Testis (tissue), 3 donors: Measurements from ENCODE around the gene FOXL2. TPM values are rescaled to one million over a fixed set of nuclear protein-coding genes. Genes with fewer than 3 reads are reported as not detected.

Experiments used
- DNase-seq: peaks from one replicate; pipeline ENCODE4 v3.0.0-alpha.2; 2019
- H3K27ac ChIP-seq, 2 donors: fragments of 200-600 bp; sonication (generic); one replicate each; pipeline ENCODE4 v1.5.1; 2019
- H3K27me3 ChIP-seq: fragments of 200-600 bp; sonication (generic); one replicate; pipeline ENCODE4 v1.5.1; 2019
- H3K36me3 ChIP-seq: fragments of 200-600 bp; sonication (generic); one replicate; pipeline ENCODE4 v1.5.1; 2017; ENCODE audit warnings: low read depth; ENCODE audit errors: missing control alignments
- H3K4me1 ChIP-seq: fragments of 200-600 bp; sonication (generic); one replicate; pipeline ENCODE4 v1.5.1; 2019
- H3K4me3 ChIP-seq, 2 donors: fragments of 200-600 bp; sonication (generic); one replicate each; pipeline ENCODE4 v1.5.1; 2017 to 2019
- H3K9me3 ChIP-seq: fragments of 200-600 bp; sonication (generic); one replicate; pipeline ENCODE4 v1.5.1; 2017
- CTCF ChIP-seq, 3 experiments: fragments of 450-650 bp in 2 of 3; fragments of 200-600 bp in 1 of 3; sonication (generic) in 1 of 3; IDR thresholded peaks; one replicate each; pipeline ENCODE4 v1.5.1; 2016 to 2019; ENCODE audit warnings: antibody characterized with exemption in 3 of 3, mild to moderate bottlenecking in 2 of 3, moderate library complexity in 1 of 3
- POLR2A ChIP-seq: fragments of 450-650 bp; IDR thresholded peaks from one replicate; pipeline ENCODE4 v1.6.1; 2017; ENCODE audit warnings: antibody characterized with exemption, mild to moderate bottlenecking, moderate library complexity
- WGBS, 2 donors: methylation state at CpG; one replicate each; pipeline ENCODE4 v1.1.5; 2018; 5-methylcytosine and 5-hydroxymethylcytosine counted together
- intact Hi-C: fragments of 100-400 bp; cut with DNase I; formaldehyde crosslinking; loops from one replicate; pipeline ENCODE4 v1.15.1; 2023; ENCODE audit warnings: low total_unique reads
- polyA plus RNA-seq: library from polyadenylated mRNA; stranded (reverse); fragments of 350-450 nt; fragmentation: Illumina TruSeq; extraction: RNeasy Lipid Tissue Mini Kit (QIAGEN cat#74804); gene quantifications from one replicate; pipeline ENCODE4 v1.2.3, GENCODE V29; 2014; ENCODE audit warnings: low read depth, low replicate concordance; ENCODE audit not compliant: insufficient read depth
- total RNA-seq, 2 donors: library from RNA; depleted of rRNA; stranded (reverse); fragments of >200 nt; gene quantifications; one replicate each; pipeline ENCODE4 v1.2.3, GENCODE V29; 2016

FOXL2 gene
- total and polyA plus RNA-seq, 3 donors from 2014 or later = 1.3 to 2.6 (median 1.9) TPM

DNA sequence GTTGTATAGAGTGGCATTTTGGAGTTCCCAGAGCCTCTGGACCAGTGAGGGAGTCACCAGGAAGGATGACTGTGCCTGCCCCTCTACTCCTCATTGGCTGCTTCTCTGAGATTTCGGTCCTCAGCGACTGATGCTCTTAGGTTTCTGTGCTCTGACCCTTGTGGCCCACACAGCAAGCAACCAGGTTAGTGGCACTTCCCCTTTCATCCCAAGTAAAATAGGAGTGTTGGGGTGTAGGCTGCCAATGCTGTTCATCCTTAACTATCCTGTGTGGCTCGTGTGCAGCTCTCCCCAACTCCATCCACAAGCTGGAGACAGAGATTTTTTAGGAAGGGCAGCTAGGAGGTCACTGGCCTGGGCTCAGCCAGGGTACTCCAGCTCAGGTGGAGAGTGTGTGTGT is 37.9 kb upstream of the FOXL2 start:
- Histone ChIP-seq H3K4me1 (no peaks in the 10 kb centered on the region), H3K4me3 (no peak overlapping the region), H3K9me3 (no peaks in the 10 kb centered on the region), H3K36me3 (no peaks in the 10 kb centered on the region), H3K27me3 (no peaks in the 10 kb centered on the region), H3K27ac (no peak overlapping the region)
- intact Hi-C loops = no loop called here
- no peak for DNase-seq
- WGBS, 2 donors = 48 to 64% methylated on average over 3 of the region's 3 CpGs
- TF ChIP-seq POLR2A (no peak), CTCF (IDR thresholded peaks at IDR 0.05) (no peak)

DNA sequence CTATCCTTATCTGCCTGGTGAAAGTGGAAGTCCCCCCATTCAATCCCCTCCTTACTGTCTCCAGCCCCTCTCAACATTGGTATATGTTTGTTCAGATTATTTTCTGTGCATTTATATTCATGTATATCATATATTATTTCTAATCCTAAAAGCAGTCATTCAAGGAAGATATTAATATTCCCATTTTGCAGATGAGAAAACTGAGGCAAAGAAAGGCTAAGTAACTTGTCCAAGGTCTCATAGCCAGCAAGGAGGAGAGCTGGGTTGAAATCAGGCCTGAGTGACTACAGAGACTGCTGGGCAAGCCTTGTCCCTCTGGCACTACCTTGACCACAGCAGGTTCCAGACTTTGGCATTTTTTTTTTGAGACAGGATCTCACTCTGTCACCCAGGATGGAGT is 29.1 kb upstream of the FOXL2 start:
- no peaks in the 10 kb centered on the region for H3K9me3 ChIP-seq
- H3K36me3 ChIP-seq = no peaks in the 10 kb centered on the region
- TF ChIP-seq CTCF (IDR thresholded peaks at IDR 0.05) (no peak), POLR2A (no peak)
- no peaks in the 10 kb centered on the region for H3K4me1 ChIP-seq
- no peaks in the 10 kb centered on the region for H3K27me3 ChIP-seq
- intact Hi-C loops = no loop called here
- H3K4me3 ChIP-seq = no peak overlapping the region
- DNase-seq = no peak
- no peak overlapping the region for H3K27ac ChIP-seq

DNA sequence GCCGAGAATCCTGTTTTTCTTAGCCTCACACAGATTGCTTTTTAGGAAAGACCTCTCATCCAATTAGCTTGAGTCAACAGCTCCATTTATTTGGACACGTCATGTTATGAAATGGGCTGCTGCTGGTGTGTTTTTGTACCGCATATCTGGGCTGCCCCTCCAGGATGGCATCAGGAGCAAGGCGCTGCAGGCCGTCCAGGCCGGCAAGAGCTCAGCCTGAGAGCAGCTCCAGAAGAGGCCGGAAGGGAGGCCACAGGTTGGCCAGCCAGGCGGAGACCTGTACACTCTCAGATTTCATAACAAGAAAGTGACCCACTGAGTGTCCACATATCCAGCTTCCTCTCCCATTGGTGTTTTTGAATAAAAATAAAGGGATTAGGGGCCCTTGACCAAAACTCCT is 28.4 kb upstream of the FOXL2 start:
- Histone ChIP-seq H3K9me3 (no peaks in the 10 kb centered on the region), H3K27ac (no peak overlapping the region), H3K27me3 (no peaks in the 10 kb centered on the region), H3K36me3 (no peaks in the 10 kb centered on the region), H3K4me3 (no peak overlapping the region), H3K4me1 (no peaks in the 10 kb centered on the region)
- TF ChIP-seq POLR2A (no peak), CTCF (IDR thresholded peaks at IDR 0.05) (no peak)
- WGBS, 2 donors = 93 to 95% methylated on average over 8 of the region's 8 CpGs
- no peak for DNase-seq
- intact Hi-C loops = no loop called here

DNA sequence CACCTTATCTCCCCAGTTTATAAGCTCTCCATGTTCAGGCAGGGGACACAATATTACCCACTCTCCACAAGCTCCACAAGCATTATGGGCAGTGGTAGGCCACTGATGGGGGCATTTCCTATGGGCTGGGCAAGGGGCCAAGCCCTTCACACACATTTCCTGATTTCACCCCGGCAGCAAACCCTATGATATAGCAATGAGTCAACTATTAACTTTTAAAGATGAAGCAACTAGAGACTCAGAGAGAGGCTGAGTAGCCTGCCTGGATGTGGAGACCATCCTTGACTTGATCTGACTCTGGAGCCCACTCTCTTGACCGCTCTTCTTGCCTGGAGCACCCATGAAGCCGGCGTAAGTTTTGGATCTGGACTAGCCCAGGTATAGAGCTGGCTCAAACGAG is 27.5 kb upstream of the FOXL2 start:
- Histone ChIP-seq H3K36me3 (no peaks in the 10 kb centered on the region), H3K27ac (no peak overlapping the region), H3K27me3 (no peaks in the 10 kb centered on the region), H3K4me1 (no peaks in the 10 kb centered on the region), H3K4me3 (no peak overlapping the region), H3K9me3 (no peaks in the 10 kb centered on the region)
- intact Hi-C loops = no loop called here
- WGBS, 2 donors = 81 to 95% methylated on average over 5 of the region's 5 CpGs
- DNase-seq = no peak
- TF ChIP-seq POLR2A = no peak

DNA sequence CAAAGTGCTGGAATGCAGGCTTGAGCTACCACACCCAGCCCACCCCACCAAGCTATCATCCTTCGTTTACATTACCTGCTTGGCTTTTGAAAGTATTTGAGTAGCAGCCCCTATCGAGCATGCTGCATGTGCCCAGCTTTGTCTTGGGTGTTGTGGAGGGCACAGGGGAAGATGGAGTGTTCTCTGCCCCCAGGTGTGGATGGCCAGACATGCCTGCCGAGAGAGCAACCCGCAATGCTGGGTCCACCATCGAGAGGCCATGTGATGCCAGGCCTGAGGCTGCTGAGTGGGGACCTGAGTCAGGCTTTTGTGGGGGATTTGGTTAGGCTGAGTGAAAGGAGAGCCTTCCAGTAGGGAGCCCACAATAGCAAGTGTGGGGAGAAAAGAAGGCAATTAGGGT is 26.0 kb upstream of the FOXL2 start:
- H3K27me3 ChIP-seq = no peaks in the 10 kb centered on the region
- WGBS, 2 donors = 87 to 95% methylated on average over 5 of the region's 5 CpGs
- DNase-seq = no peak
- H3K4me1 ChIP-seq = no peaks in the 10 kb centered on the region
- intact Hi-C loops = no loop called here
- TF ChIP-seq CTCF (IDR thresholded peaks at IDR 0.05) = no peak
- TF ChIP-seq POLR2A = no peak
- H3K4me3 ChIP-seq = no peak overlapping the region
- H3K27ac ChIP-seq = no peak overlapping the region
- H3K36me3 ChIP-seq = no peaks in the 10 kb centered on the region
- H3K9me3 ChIP-seq = no peaks in the 10 kb centered on the region
